Measurements from ENCODE around the gene SLC26A8.
"Not testable (repeated sequence)": the region's sequence is repeated elsewhere in the genome, so short reads cannot be mapped to it uniquely, and the experiment has no call there.

Gene SLC26A8

GRCh38 chr6:36015666-36016065, 8.8 kb downstream of the SLC26A8 start:
- DNase-seq (ENCODE audit: low spot score), result no peak

GRCh38 chr6:36000451-36000850, 24.0 kb downstream of the SLC26A8 start:
- DNase-seq (ENCODE audit: low spot score), result no peak

- DNase-seq (ENCODE audit: low spot score), result no peak
These were observed 31.3 kb downstream of the SLC26A8 start for GRCh38 chr6:35993150-35993549.

- DNase-seq (ENCODE audit: low spot score), result not testable (repeated sequence)
These were observed 36.4 kb downstream of the SLC26A8 start for GRCh38 chr6:35988047-35988446.

GRCh38 chr6:35984701-35985100, 39.7 kb downstream of the SLC26A8 start:
- DNase-seq (ENCODE audit: low spot score), result no peak

GRCh38 chr6:35980991-35981645, 43.3 kb downstream of the SLC26A8 start:
- no peak for DNase-seq (ENCODE audit: low spot score)

GRCh38 chr6:35980126-35980525, 44.3 kb downstream of the SLC26A8 start:
- not testable (repeated sequence) for DNase-seq (ENCODE audit: low spot score)

GRCh38 chr6:35977308-35977707, 47.1 kb downstream of the SLC26A8 start:
- no peak for DNase-seq (ENCODE audit: low spot score)

GRCh38 chr6:35973670-35974222, 50.7 kb downstream of the SLC26A8 start:
- peak; percentile 27 for DNase-seq (ENCODE audit: low spot score)

GRCh38 chr6:35972471-35973367, 51.7 kb downstream of the SLC26A8 start:
- DNase-seq (ENCODE audit: low spot score), result no peak

- DNase-seq (ENCODE audit: low spot score), result no peak
These were observed 54.3 kb downstream of the SLC26A8 start for GRCh38 chr6:35970181-35970580.

- no peak for DNase-seq (ENCODE audit: low spot score)
These were observed 54.8 kb downstream of the SLC26A8 start for GRCh38 chr6:35969646-35970045.

GRCh38 chr6:35968821-35969220, 55.6 kb downstream of the SLC26A8 start:
- no peak for DNase-seq (ENCODE audit: low spot score)

GRCh38 chr6:35967076-35967774, 57.2 kb downstream of the SLC26A8 start:
- DNase-seq (ENCODE audit: low spot score), result no peak

GRCh38 chr6:35962779-35963560, 61.5 kb downstream of the SLC26A8 start:
- DNase-seq (ENCODE audit: low spot score), result no peak

- DNase-seq (ENCODE audit: low spot score), result no peak
These were observed 64.3 kb downstream of the SLC26A8 start for GRCh38 chr6:35960187-35960586.

GRCh38 chr6:35955970-35956369, 68.5 kb downstream of the SLC26A8 start:
- no peak for DNase-seq (ENCODE audit: low spot score)

GRCh38 chr6:35955521-35955920, 68.9 kb downstream of the SLC26A8 start:
- no peak for DNase-seq (ENCODE audit: low spot score)

GRCh38 chr6:35955071-35955470, 69.4 kb downstream of the SLC26A8 start:
- DNase-seq (ENCODE audit: low spot score), result no peak

GRCh38 chr6:35954333-35954732, 70.1 kb downstream of the SLC26A8 start:
- DNase-seq (ENCODE audit: low spot score), result no peak

- DNase-seq (ENCODE audit: low spot score), result no peak
These were observed 75.7 kb downstream of the SLC26A8 start for GRCh38 chr6:35948725-35949124.

- DNase-seq (ENCODE audit: low spot score), result no peak
These were observed 78.8 kb downstream of the SLC26A8 start for GRCh38 chr6:35945650-35946025.

Data from HuH-7.5 (cell line).